Measurements from ENCODE around the gene CAMTA1.

Gene CAMTA1

DNA sequence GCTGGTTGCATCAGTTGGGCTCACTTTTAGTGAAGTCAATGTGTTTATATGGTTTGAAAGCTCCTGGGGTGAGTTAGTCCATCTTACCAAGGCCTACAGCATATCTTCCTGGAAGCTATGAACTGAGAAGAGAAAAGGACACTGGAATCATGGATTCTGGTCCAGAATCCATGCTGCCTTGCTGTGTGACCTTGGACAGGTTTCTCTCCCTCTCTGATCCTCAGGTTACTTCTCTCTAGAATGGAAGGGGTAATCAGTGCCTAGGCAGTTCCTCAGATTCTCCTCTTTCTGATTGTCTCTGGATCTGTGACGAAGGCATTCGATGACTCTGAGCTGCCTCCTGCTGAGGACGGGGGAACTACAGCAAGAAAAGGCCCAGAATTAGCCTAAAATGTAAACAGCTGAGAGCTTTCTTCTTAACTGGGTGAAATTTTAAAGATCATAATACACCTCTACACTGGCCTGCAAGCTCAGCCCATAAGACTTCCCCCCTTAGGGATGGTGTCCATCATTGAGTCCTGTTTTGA, 560.9 kb downstream of the CAMTA1 start:
- TF ChIP-seq, protein P1, sequence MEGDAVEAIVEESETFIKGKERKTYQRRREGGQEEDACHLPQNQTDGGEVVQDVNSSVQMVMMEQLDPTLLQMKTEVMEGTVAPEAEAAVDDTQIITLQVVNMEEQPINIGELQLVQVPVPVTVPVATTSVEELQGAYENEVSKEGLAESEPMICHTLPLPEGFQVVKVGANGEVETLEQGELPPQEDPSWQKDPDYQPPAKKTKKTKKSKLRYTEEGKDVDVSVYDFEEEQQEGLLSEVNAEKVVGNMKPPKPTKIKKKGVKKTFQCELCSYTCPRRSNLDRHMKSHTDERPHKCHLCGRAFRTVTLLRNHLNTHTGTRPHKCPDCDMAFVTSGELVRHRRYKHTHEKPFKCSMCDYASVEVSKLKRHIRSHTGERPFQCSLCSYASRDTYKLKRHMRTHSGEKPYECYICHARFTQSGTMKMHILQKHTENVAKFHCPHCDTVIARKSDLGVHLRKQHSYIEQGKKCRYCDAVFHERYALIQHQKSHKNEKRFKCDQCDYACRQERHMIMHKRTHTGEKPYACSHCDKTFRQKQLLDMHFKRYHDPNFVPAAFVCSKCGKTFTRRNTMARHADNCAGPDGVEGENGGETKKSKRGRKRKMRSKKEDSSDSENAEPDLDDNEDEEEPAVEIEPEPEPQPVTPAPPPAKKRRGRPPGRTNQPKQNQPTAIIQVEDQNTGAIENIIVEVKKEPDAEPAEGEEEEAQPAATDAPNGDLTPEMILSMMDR (conservative IDR thresholded peaks at IDR 0.05; ENCODE audit: low read length): no peak
- no peak for DNase-seq (ENCODE audit: low read depth)
- no peak overlapping the region for H3K4me3 ChIP-seq (ENCODE audit: low read length)

DNA sequence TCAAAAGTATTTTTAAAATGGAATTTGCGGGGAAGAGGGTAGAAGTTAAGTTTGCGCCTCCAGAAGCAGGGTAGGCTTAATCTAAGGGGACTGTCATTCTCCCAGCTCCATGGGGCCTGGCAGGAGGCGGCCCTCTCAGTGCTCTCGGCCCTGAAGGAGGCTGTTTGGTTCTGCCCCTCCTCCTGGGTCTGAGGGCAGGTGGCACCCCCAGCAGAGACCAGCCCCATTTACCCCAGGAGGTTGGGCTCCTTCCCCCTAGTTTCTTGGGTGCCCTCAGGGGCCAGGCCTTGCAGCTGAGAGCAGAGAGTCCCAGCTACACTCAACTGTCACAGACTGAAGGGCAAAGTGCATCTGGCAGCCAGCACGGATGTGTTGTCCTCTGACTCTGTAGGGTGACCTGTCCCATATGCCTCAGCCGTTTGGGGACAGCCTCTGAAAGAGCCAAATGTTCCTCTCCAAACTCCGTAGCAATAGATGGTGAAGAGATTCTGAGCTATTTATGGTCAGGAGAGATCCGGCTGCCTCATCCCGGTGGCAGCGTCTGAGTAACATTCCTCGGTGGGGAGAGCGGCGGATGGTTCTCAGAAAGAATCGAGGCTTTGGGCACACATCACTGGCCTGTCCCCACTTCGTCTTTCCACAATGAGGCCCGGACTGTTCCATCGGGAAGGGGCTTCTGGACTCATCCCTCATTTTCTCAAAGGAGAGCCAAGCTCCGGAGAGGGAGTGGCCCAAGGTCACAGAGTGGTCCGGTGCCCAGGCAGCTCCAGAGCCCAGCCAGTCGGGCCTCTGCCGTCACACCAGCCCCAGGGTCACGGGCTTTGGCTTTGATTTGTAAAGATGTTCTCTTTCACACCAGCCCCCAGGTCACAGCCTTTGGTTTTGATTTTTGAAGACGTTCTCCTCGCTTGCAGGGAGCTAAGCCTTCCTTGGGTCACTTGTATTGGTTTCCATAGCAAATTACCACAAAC, 561.6 kb downstream of the CAMTA1 start:
- no peak overlapping the region for H3K4me3 ChIP-seq (ENCODE audit: low read length)
- TF ChIP-seq, protein P1 (conservative IDR thresholded peaks at IDR 0.05; ENCODE audit: low read length): no peak
- DNase-seq (ENCODE audit: low read depth): no peak

DNA sequence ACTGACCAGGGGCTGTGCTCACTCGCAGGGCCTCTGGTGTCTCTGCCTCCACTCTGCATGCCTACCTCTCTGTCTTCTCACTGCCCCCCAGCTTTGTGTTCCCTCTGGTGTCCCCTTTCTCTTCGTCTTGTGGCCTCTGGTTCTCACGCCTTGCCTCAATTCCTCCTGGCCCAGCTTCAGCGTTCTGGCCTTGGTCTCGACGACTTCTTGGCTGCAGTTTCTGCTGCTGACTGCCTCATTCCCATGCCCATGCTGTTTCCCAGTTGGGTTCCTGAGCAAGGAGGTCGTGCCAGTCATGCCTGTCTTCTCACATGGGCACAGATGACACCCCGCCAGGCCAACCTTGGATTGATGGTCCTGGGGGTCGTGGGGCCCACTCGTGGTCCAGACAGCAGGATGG, 562.8 kb downstream of the CAMTA1 start:
- TF ChIP-seq, protein P1 (conservative IDR thresholded peaks at IDR 0.05; ENCODE audit: low read length): no peak
- DNase-seq (ENCODE audit: low read depth): no peak
- no peak overlapping the region for H3K4me3 ChIP-seq (ENCODE audit: low read length)

- no peak for DNase-seq (ENCODE audit: low read depth)
Observed at GRCh38 chr1:7348580-7348979, 563.3 kb downstream of the CAMTA1 start.

GRCh38 chr1:7350804-7351203, 565.5 kb downstream of the CAMTA1 start:
- H3K4me3 ChIP-seq (ENCODE audit: low read length): no peak overlapping the region
- no peak for DNase-seq (ENCODE audit: low read depth)
- TF ChIP-seq, protein P1 (conservative IDR thresholded peaks at IDR 0.05; ENCODE audit: low read length): no peak

More at GRCh38 chr1:7348580-7348979, 563.3 kb downstream of the CAMTA1 start:
- TF ChIP-seq, protein P1 (conservative IDR thresholded peaks at IDR 0.05; ENCODE audit: low read length): no peak
- no peak overlapping the region for H3K4me3 ChIP-seq (ENCODE audit: low read length)

DNA sequence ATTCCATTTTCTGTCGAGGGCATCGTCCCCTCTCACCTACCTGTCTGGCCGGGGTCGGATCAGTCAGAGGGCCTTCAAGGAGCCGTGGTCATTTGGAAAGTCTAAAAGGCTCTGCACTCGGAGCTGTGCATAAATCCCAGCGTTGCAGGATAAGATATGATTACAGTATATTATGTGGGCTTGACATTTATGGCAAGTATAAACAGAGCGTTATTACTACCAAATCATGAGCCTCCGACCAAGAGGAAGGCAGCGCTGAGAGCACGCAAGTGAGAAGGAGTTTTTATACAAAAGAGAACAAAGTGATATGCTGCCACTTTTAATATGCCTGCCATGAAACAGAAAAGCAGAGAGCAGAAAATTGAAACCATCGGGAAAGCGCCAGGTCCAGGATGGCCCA, 566.4 kb downstream of the CAMTA1 start:
- TF ChIP-seq, protein P1 (conservative IDR thresholded peaks at IDR 0.05; ENCODE audit: low read length): no peak
- DNase-seq (ENCODE audit: low read depth): no peak
- no peak overlapping the region for H3K4me3 ChIP-seq (ENCODE audit: low read length)

DNA sequence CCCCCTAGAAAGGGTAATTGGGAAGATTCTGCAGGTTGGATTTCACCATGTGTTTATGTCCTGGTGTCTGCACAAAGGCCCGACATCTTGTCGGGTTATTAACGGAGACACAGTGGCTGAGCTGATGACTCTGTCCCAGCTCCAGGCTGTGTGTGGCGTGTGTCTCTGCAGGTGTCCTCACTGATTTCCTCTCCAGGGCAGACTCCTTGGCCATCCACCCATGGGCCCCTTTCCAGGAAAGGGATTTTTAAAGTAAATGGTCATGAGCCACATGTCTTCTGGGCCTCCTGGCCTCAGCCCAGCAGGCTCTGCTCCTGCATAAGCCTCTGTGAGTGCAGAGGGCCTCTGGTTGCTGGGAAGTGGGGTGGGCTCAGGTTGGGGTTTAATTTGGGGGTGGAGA, 567.1 kb downstream of the CAMTA1 start:
- TF ChIP-seq, protein P1 (conservative IDR thresholded peaks at IDR 0.05; ENCODE audit: low read length): no peak
- no peak overlapping the region for H3K4me3 ChIP-seq (ENCODE audit: low read length)
- DNase-seq (ENCODE audit: low read depth): no peak
